ENCODE measurements around the gene CRIM1.

DNA sequence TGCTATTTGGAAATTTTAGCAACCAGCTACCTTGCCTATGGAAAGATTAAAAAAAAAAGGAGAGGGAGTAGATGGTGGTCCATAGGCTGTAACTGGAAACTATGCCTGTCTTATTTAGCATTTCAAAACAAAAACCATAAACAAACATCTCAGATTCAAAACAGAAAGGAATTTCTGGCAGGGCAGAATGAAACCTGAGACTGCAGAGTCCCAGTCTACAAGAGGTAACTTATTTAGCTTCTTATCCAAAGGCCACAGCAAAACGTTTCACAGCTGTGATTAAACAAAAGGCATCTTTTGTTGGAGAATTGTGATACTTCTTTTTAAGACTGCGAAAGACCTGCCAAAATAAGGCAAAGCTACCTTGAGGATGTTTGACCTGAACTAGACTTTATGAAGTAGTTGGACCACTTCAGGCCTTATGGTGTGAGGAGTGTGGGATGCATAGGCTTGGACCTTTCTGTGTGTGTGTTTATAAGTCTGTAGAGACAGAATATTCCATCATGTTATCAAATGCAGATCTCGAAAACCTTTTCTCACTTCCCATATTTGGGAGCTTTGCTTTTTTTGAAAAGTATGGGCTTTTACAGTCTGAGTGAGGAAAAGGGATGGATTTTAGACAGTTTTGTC lies 11.0 kb downstream of the CRIM1 start:
- TF ChIP-seq GLIS3 (CRISPR knock-in tag; IDR thresholded peaks at IDR 0.05) (no peak), ZNF8 (CRISPR knock-in tag; IDR thresholded peaks at IDR 0.05) (no peak), ZNF565 (CRISPR knock-in tag; conservative IDR thresholded peaks at IDR 0.05; ENCODE audit: low read depth) (no peak)
